ENCODE data around the gene C3orf18. TPM values are rescaled to one million over a fixed set of nuclear protein-coding genes. Genes with fewer than 3 reads are reported as not detected.

The C3orf18 gene
- total RNA-seq, 4 donors from 2014 or later = 1.1 to 26.4 (median 3.2) TPM; not detected in 1

- Histone ChIP-seq H3K4me3 (no peak overlapping the region), H3K27me3 (no peaks in the 10 kb centered on the region), H3K36me3 (no peaks in the 10 kb centered on the region), H3K27ac (no peak overlapping the region), H3K9me3 (no peaks in the 10 kb centered on the region), H3K4me1 (no peaks in the 10 kb centered on the region)
- TF ChIP-seq POLR2A (IDR thresholded peaks at IDR 0.05) (no peak), CTCF (IDR thresholded peaks at IDR 0.05) (no peak)
- DNase-seq = no peak
These were observed 37.3 kb downstream of the C3orf18 start for GRCh38 chr3:50530001-50530970.

GRCh38 chr3:50525987-50526386, 41.6 kb downstream of the C3orf18 start:
- no peaks in the 10 kb centered on the region for H3K4me1 ChIP-seq
- no peak for DNase-seq
- no peak overlapping the region for H3K27ac ChIP-seq
- no peaks in the 10 kb centered on the region for H3K36me3 ChIP-seq
- H3K27me3 ChIP-seq = no peaks in the 10 kb centered on the region
- no peak overlapping the region for H3K4me3 ChIP-seq
- no peaks in the 10 kb centered on the region for H3K9me3 ChIP-seq
- TF ChIP-seq CTCF (IDR thresholded peaks at IDR 0.05) (no peak), POLR2A (IDR thresholded peaks at IDR 0.05) (no peak)

- no peak overlapping the region for H3K27ac ChIP-seq
- no peak for DNase-seq
- H3K9me3 ChIP-seq = no peaks in the 10 kb centered on the region
- TF ChIP-seq POLR2A (IDR thresholded peaks at IDR 0.05) (no peak), CTCF (IDR thresholded peaks at IDR 0.05) (no peak)
- H3K4me3 ChIP-seq = no peak overlapping the region
- no peaks in the 10 kb centered on the region for H3K4me1 ChIP-seq
- no peaks in the 10 kb centered on the region for H3K27me3 ChIP-seq
- H3K36me3 ChIP-seq = no peaks in the 10 kb centered on the region
These were observed 42.2 kb downstream of the C3orf18 start for GRCh38 chr3:50525191-50525910.

GRCh38 chr3:50524746-50525145, 42.8 kb downstream of the C3orf18 start:
- no peak for DNase-seq
- no peak overlapping the region for H3K27ac ChIP-seq
- no peak for TF ChIP-seq POLR2A (IDR thresholded peaks at IDR 0.05)
- TF ChIP-seq CTCF (IDR thresholded peaks at IDR 0.05) = no peak

GRCh38 chr3:50523279-50523811, 44.2 kb downstream of the C3orf18 start:
- H3K27ac ChIP-seq = no peak overlapping the region
- no peak for DNase-seq

More at GRCh38 chr3:50524746-50525145, 42.8 kb downstream of the C3orf18 start:
- no peak overlapping the region for H3K4me3 ChIP-seq
- no peaks in the 10 kb centered on the region for H3K27me3 ChIP-seq
- no peaks in the 10 kb centered on the region for H3K9me3 ChIP-seq
- no peaks in the 10 kb centered on the region for H3K4me1 ChIP-seq
- no peaks in the 10 kb centered on the region for H3K36me3 ChIP-seq

More at GRCh38 chr3:50523279-50523811, 44.2 kb downstream of the C3orf18 start:
- H3K27me3 ChIP-seq = no peaks in the 10 kb centered on the region
- H3K4me3 ChIP-seq = no peak overlapping the region
- no peaks in the 10 kb centered on the region for H3K9me3 ChIP-seq
- no peaks in the 10 kb centered on the region for H3K4me1 ChIP-seq
- H3K36me3 ChIP-seq = no peaks in the 10 kb centered on the region
- TF ChIP-seq CTCF (IDR thresholded peaks at IDR 0.05) (no peak), POLR2A (IDR thresholded peaks at IDR 0.05) (no peak)

All from Peyer's patch (tissue), 4 donors.